ENCODE results near the gene SMARCA4. TPM values are rescaled to one million over a fixed set of nuclear protein-coding genes. Genes with fewer than 3 reads are reported as not detected.

SMARCA4 gene
- total RNA-seq, 1 donor from 2014 or later = 95.6 TPM

DNA sequence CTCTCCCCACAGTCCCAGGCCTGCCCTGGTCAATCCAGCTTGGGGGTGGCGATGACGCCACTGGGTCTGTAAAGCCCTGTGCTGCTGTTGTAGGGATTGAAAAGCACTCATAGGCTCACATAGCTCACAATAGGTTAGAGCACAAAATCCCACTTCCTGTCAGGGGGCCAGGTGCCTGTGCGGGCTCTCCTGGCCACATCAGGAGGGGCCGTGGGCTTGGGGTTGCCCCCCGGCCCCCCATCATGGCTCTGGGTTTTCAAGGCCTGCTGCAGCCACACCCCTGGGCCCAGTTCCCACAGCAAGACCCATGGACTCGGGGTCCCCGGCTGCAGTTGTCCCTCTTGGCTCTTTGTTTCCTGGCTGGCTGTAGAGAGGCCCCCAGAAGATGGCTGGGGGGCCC is 62.9 kb downstream of the SMARCA4 start:
- no peaks in the 10 kb centered on the region for H3K4me1 ChIP-seq
- no peak overlapping the region for H3K4me3 ChIP-seq
- intact Hi-C loops (cut with DNase I) = no loop called here
- peaks cover 95% of the 10 kb centered on the region for H3K36me3 ChIP-seq
- DNase-seq (no peak), ATAC-seq (no peak)
- TF ChIP-seq, protein P1, sequence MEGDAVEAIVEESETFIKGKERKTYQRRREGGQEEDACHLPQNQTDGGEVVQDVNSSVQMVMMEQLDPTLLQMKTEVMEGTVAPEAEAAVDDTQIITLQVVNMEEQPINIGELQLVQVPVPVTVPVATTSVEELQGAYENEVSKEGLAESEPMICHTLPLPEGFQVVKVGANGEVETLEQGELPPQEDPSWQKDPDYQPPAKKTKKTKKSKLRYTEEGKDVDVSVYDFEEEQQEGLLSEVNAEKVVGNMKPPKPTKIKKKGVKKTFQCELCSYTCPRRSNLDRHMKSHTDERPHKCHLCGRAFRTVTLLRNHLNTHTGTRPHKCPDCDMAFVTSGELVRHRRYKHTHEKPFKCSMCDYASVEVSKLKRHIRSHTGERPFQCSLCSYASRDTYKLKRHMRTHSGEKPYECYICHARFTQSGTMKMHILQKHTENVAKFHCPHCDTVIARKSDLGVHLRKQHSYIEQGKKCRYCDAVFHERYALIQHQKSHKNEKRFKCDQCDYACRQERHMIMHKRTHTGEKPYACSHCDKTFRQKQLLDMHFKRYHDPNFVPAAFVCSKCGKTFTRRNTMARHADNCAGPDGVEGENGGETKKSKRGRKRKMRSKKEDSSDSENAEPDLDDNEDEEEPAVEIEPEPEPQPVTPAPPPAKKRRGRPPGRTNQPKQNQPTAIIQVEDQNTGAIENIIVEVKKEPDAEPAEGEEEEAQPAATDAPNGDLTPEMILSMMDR (IDR thresholded peaks at IDR 0.05) = no peak
- no peaks in the 10 kb centered on the region for H3K9me3 ChIP-seq
- no peak overlapping the region for H3K27ac ChIP-seq
- H3K27me3 ChIP-seq = no peaks in the 10 kb centered on the region

DNA sequence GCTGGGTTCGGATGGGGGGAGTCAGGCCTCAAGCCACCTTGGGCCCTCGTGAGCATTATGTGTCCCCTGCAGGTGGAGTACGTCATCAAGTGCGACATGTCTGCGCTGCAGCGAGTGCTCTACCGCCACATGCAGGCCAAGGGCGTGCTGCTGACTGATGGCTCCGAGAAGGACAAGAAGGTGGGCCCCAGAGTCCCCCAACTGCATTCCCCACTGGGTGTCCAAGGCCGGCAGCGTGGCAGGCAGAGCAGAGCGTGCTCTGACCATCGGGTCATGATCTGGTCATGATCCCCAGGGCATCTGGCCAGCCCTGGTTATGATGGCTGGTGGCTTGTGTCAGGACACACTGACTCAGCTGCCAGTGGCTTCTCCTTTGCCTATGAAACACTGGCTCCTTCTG is 63.4 kb downstream of the SMARCA4 start:
- Histone ChIP-seq H3K36me3 (peaks cover 95% of the 10 kb centered on the region), H3K27ac (no peak overlapping the region), H3K9me3 (no peaks in the 10 kb centered on the region), H3K27me3 (no peaks in the 10 kb centered on the region), H3K4me1 (no peaks in the 10 kb centered on the region), H3K4me3 (no peak overlapping the region)
- DNase-seq (no peak), ATAC-seq (peak; percentile 5)
- intact Hi-C loops (cut with DNase I) = no loop called here
- TF ChIP-seq, protein P1 (IDR thresholded peaks at IDR 0.05) = no peak

DNA sequence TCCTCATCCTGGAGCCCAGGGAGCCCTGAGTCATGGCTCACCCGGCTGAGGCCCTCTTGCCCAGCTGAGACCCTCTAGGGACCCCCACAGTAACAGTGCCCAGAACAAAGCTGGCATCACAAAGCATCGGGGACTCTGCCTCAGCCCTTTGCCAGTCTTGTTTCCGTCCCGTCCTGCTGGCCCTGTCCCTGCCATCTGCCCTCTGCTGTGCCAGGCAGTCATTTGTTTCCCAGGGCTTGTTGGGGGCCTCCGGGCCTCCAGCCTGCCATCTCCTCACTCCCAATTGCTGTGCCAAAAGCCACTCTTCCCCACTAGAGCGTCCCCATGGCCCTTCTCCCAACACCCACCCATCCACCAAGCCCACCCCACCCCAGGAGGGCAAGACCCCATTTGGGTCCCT is 64.2 kb downstream of the SMARCA4 start:
- Histone ChIP-seq H3K4me3 (no peak overlapping the region), H3K27me3 (no peaks in the 10 kb centered on the region), H3K9me3 (no peaks in the 10 kb centered on the region), H3K36me3 (peaks cover 95% of the 10 kb centered on the region), H3K27ac (no peak overlapping the region), H3K4me1 (no peaks in the 10 kb centered on the region)
- DNase-seq (no peak), ATAC-seq (no peak)
- TF ChIP-seq, protein P1 (IDR thresholded peaks at IDR 0.05) = no peak
- intact Hi-C loops (cut with DNase I) = no loop called here

DNA sequence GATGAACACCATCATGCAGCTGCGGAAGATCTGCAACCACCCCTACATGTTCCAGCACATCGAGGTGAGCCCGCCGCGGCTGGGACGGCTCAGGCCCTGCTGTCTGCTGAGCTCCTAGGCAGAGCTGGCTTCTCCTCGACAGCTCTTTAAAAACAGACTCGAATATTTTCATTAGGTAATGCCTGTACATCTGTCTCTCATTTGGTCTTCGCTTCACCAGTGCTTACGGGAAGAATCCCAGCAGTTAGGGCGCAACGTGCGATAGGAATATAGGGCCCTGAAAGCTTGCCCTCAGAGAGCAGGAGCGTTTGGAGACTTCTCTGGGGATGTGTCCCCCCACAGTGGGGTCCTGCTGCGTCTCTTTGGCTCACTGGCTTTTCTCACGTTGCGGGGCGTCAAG is 64.6 kb downstream of the SMARCA4 start:
- Histone ChIP-seq H3K27ac (no peak overlapping the region), H3K36me3 (peaks cover 95% of the 10 kb centered on the region), H3K9me3 (no peaks in the 10 kb centered on the region), H3K27me3 (no peaks in the 10 kb centered on the region), H3K4me3 (no peak overlapping the region), H3K4me1 (no peaks in the 10 kb centered on the region)
- no peak for DNase-seq
- TF ChIP-seq, protein P1 (IDR thresholded peaks at IDR 0.05) = no peak
- no peak for ATAC-seq
- intact Hi-C loops (cut with DNase I) = no loop called here

DNA sequence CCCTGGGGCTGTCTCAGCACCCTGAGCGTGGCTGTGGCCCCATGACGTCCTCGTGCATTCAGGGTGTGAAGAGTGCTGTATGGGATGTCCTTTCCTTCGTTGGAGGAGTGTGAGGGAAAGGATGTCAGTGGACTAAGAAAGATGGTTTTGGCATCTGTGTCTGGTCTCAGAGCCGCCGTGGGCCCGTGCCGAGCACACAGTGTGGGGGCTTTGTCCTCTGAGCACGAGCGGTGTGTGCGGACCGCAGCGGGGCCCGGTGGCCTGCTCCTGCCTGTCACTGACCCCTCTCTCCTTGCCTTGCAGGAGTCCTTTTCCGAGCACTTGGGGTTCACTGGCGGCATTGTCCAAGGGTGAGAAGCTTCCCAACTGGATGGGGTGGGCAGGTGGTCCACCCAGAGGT is 65.2 kb downstream of the SMARCA4 start:
- intact Hi-C loops (cut with DNase I) = no loop called here
- Histone ChIP-seq H3K27me3 (no peaks in the 10 kb centered on the region), H3K4me3 (no peak overlapping the region), H3K9me3 (no peaks in the 10 kb centered on the region), H3K4me1 (no peaks in the 10 kb centered on the region), H3K36me3 (peaks cover 96% of the 10 kb centered on the region), H3K27ac (no peak overlapping the region)
- ATAC-seq (no peak), DNase-seq (no peak)
- TF ChIP-seq, protein P1 (IDR thresholded peaks at IDR 0.05) = no peak

DNA sequence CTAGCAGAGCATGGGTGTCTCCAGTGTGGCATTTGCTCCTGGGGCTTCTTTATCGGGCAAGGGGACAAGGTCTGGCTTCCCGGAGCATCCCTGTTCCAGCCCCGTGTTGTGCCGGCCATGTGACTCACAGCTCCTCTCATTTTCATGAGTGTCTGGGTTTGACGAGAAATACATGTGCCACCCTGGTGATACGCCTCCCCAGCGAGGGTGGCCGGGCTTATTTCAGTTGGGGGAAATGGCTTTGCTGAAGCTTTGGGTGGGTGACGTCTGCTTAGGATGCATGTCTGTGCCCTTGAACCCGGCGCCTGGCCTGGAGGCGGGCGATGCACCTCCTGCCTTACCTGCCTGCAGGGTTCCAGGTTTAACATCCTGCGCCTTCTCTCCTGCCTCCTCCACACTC is 66.6 kb downstream of the SMARCA4 start:
- no peak overlapping the region for H3K4me3 ChIP-seq
- H3K9me3 ChIP-seq = no peaks in the 10 kb centered on the region
- no peaks in the 10 kb centered on the region for H3K27me3 ChIP-seq
- TF ChIP-seq, protein P1 (IDR thresholded peaks at IDR 0.05) = no peak
- no peaks in the 10 kb centered on the region for H3K4me1 ChIP-seq
- ATAC-seq (no peak), DNase-seq (no peak)
- H3K27ac ChIP-seq = no peak overlapping the region
- intact Hi-C loops (cut with DNase I) = no loop called here
- H3K36me3 ChIP-seq = peaks cover 96% of the 10 kb centered on the region
